DOHH2 (cell line): ENCODE results near the gene AMMECR1.

Experiments
- CTCF ChIP-seq: fragments of 200-600 bp; sonication (generic); IDR thresholded peaks from one replicate; pipeline ENCODE4 v1.5.1; 2014; ENCODE audit warnings: antibody characterized with exemption, mild to moderate bottlenecking, low read depth, low read length; ENCODE audit not compliant: poor library complexity, severe bottlenecking
- EZH2phosphoT487 ChIP-seq: fragments of 200-600 bp; sonication (generic); IDR thresholded peaks from 2 replicates; pipeline ENCODE4 v1.6.1; 2017; ENCODE audit warnings: borderline replicate concordance, mild to moderate bottlenecking, antibody characterized with exemption, low read length, moderate library complexity, mixed read lengths

- TF ChIP-seq CTCF (no peak), EZH2phosphoT487 (no peak)
These were observed 645 bp downstream of the AMMECR1 start for GRCh38 chrX:110317061-110317819.
